ENCODE measurements around the gene TACSTD2. TPM values are rescaled to one million over a fixed set of nuclear protein-coding genes. Genes with fewer than 3 reads are reported as not detected.
"Not testable (repeated sequence)": the region's sequence is repeated elsewhere in the genome, so short reads cannot be mapped to it uniquely, and the experiment has no call there.

The TACSTD2 gene
- total RNA-seq, 3 donors from 2014 or later (not counting 1 experiment from before 2014, with no cell fraction given), result 0.21 TPM; not detected in 2

DNA sequence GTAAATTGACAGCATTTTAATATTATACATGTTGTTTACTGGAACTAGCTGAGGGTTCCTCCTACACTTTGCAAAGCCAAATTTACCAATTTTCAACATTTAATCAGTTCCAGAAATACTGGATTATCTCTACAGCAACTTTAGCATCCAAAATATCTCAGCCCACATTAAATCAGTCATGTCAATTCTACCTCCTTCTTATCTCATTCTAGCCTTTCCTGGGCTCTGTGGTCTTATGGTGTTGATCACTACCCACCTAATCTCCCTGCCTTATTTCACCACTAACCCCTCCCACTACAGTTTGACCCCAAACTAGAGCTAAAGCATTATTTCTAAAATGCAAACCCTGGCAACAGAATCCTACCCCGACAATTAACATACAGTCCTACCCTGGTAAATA lies 33.8 kb downstream of the TACSTD2 start:
- Histone ChIP-seq H3K27ac (ENCODE audit: low read length) (no peak overlapping the region), H3K4me3 (ENCODE audit: low read length) (no peak overlapping the region), H3K9me3 (ENCODE audit: control insufficient read depth, insufficient read depth, low read length) (no peaks in the 10 kb centered on the region), H3K4me1 (ENCODE audit: control insufficient read depth, insufficient read depth, low read length) (peaks cover 10% of the 10 kb centered on the region), H3K27me3 (ENCODE audit: control insufficient read depth, insufficient read depth, low read length) (no peaks in the 10 kb centered on the region), H3K36me3 (ENCODE audit: control insufficient read depth, insufficient read depth, low read length) (no peaks in the 10 kb centered on the region)
- no peaks in the 10 kb centered on the region for H3K27me3 Mint-ChIP-seq (ENCODE audit: low read depth in 2 of 2)
- ATAC-seq (no peak), DNase-seq (no peak)
- H3K27ac Mint-ChIP-seq, result no peak overlapping the region
- peaks cover 19 to 34% of the 10 kb centered on the region in 2 donors for H3K4me1 Mint-ChIP-seq
- no peak overlapping the region for H3K4me3 Mint-ChIP-seq
- 100% methylated on average over 1 of the region's 1 CpG for WGBS (ENCODE audit: insufficient coverage)
- TF ChIP-seq, protein P1, sequence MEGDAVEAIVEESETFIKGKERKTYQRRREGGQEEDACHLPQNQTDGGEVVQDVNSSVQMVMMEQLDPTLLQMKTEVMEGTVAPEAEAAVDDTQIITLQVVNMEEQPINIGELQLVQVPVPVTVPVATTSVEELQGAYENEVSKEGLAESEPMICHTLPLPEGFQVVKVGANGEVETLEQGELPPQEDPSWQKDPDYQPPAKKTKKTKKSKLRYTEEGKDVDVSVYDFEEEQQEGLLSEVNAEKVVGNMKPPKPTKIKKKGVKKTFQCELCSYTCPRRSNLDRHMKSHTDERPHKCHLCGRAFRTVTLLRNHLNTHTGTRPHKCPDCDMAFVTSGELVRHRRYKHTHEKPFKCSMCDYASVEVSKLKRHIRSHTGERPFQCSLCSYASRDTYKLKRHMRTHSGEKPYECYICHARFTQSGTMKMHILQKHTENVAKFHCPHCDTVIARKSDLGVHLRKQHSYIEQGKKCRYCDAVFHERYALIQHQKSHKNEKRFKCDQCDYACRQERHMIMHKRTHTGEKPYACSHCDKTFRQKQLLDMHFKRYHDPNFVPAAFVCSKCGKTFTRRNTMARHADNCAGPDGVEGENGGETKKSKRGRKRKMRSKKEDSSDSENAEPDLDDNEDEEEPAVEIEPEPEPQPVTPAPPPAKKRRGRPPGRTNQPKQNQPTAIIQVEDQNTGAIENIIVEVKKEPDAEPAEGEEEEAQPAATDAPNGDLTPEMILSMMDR (IDR thresholded peaks at IDR 0.05), result no peak
- intact Hi-C loops (cut with micrococcal nuclease), result no loop called here
- peaks cover under 1% of the 10 kb centered on the region for H3K36me3 Mint-ChIP-seq
- no peaks in the 10 kb centered on the region for H3K9me3 Mint-ChIP-seq

DNA sequence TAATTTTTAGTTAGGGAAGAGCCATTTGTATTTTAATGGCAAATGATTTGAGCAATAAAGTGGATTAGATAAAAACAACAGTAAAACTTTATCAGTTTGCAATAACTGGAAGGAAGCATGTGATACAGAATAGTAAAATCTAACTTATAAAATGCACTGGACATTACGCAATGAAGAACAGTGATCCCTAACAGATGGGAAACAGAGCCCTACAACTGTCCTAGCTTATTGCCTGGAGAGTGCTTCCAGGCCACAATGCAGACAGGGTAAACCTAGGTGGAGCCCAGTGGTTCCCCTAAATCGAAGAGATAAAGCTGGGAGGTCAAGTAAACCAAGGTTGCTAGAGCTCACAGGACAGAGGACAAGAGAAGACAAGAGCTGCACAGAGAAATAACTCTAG lies 37.5 kb downstream of the TACSTD2 start:
- H3K27ac ChIP-seq (ENCODE audit: low read length), result no peak overlapping the region
- H3K36me3 ChIP-seq (ENCODE audit: control insufficient read depth, insufficient read depth, low read length), result no peaks in the 10 kb centered on the region
- Mint-ChIP-seq H3K27ac (no peak overlapping the region), H3K4me1 (peaks cover 0 to 12% of the 10 kb centered on the region in 2 donors), H3K4me3 (no peak overlapping the region), H3K27me3 (ENCODE audit: low read depth in 2 of 2) (no peaks in the 10 kb centered on the region), H3K9me3 (no peaks in the 10 kb centered on the region), H3K36me3 (peaks cover 6% of the 10 kb centered on the region)
- no peak for DNase-seq
- H3K9me3 ChIP-seq (ENCODE audit: control insufficient read depth, insufficient read depth, low read length), result no peaks in the 10 kb centered on the region
- no peak for ATAC-seq
- 86% methylated on average over 2 of the region's 2 CpGs for WGBS (ENCODE audit: insufficient coverage)
- no peak overlapping the region for H3K4me3 ChIP-seq (ENCODE audit: low read length)
- no peaks in the 10 kb centered on the region for H3K4me1 ChIP-seq (ENCODE audit: control insufficient read depth, insufficient read depth, low read length)
- intact Hi-C loops (cut with micrococcal nuclease), result no loop called here
- TF ChIP-seq, protein P1 (IDR thresholded peaks at IDR 0.05), result no peak
- H3K27me3 ChIP-seq (ENCODE audit: control insufficient read depth, insufficient read depth, low read length), result no peaks in the 10 kb centered on the region

DNA sequence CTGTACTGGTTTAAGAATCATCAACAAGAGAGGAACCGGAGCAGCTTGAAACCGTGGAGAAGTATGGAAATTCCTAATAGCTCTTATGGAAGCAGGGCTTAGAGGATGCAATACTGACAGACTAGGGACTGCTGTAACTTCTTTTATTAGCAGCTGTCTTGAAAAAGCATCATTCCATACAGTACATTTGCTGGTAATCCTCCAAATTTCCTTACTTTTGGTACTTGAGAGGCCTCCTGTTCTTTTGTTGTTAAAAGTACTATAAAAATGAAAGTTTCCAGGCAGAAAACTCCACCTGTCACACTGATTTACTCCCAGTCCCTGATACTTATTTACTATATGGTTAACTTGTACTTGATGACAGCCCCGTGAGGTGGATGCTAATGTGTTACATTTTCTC lies 38.2 kb downstream of the TACSTD2 start:
- no peak for DNase-seq
- TF ChIP-seq, protein P1 (IDR thresholded peaks at IDR 0.05), result no peak
- Mint-ChIP-seq H3K36me3 (peaks cover 6% of the 10 kb centered on the region), H3K4me3 (no peak overlapping the region), H3K27me3 (ENCODE audit: low read depth in 2 of 2) (no peaks in the 10 kb centered on the region), H3K9me3 (no peaks in the 10 kb centered on the region), H3K27ac (no peak overlapping the region), H3K4me1 (peaks cover 0 to 12% of the 10 kb centered on the region in 2 donors)
- H3K27me3 ChIP-seq (ENCODE audit: control insufficient read depth, insufficient read depth, low read length), result no peaks in the 10 kb centered on the region
- no peak overlapping the region for H3K4me3 ChIP-seq (ENCODE audit: low read length)
- 96% methylated on average over 3 of the region's 3 CpGs for WGBS (ENCODE audit: insufficient coverage)
- H3K9me3 ChIP-seq (ENCODE audit: control insufficient read depth, insufficient read depth, low read length), result no peaks in the 10 kb centered on the region
- ATAC-seq, result no peak
- no peak overlapping the region for H3K27ac ChIP-seq (ENCODE audit: low read length)
- peaks cover 2% of the 10 kb centered on the region for H3K36me3 ChIP-seq (ENCODE audit: control insufficient read depth, insufficient read depth, low read length)
- no peaks in the 10 kb centered on the region for H3K4me1 ChIP-seq (ENCODE audit: control insufficient read depth, insufficient read depth, low read length)
- intact Hi-C loops (cut with micrococcal nuclease), result no loop called here

DNA sequence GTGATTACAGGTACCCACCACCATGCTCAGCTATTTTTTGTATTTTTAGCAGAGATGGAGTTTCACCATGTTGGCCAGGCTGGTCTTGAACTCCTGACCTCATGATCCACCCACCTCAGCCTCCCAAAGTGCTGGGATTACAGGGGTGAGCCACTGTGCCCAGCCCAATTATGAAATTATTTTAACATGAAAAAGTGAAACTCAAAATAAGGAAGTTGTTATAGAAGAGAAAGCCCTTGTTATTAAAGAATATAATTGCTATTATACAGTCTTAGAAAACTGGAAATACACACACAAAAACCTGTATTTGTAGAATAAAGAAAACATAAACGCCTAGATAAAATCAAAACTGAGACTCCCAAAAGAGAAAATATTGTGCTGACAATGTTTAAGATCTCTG lies 45.2 kb downstream of the TACSTD2 start:
- H3K9me3 Mint-ChIP-seq; DNase-seq; H3K27ac ChIP-seq (ENCODE audit: low read length); H3K27me3 Mint-ChIP-seq (ENCODE audit: low read depth in 2 of 2); H3K27me3 ChIP-seq (ENCODE audit: control insufficient read depth, insufficient read depth, low read length); ATAC-seq; H3K36me3 ChIP-seq (ENCODE audit: control insufficient read depth, insufficient read depth, low read length); H3K9me3 ChIP-seq (ENCODE audit: control insufficient read depth, insufficient read depth, low read length); H3K27ac Mint-ChIP-seq; H3K36me3 Mint-ChIP-seq; H3K4me3 Mint-ChIP-seq; intact Hi-C loops (cut with micrococcal nuclease); H3K4me3 ChIP-seq (ENCODE audit: low read length); H3K4me1 ChIP-seq (ENCODE audit: control insufficient read depth, insufficient read depth, low read length); H3K4me1 Mint-ChIP-seq: not testable (repeated sequence)
- WGBS (ENCODE audit: insufficient coverage), result no CpG with 5 or more reads among the region's 1 CpG

All from natural killer cell (primary cell).